ENCODE data around the gene ZNF655. TPM values are rescaled to one million over a fixed set of nuclear protein-coding genes. Genes with fewer than 3 reads are reported as not detected.

The ZNF655 gene
- polyA plus RNA-seq, 3 donors: 61.6 to 151 (median 62.2) TPM

DNA sequence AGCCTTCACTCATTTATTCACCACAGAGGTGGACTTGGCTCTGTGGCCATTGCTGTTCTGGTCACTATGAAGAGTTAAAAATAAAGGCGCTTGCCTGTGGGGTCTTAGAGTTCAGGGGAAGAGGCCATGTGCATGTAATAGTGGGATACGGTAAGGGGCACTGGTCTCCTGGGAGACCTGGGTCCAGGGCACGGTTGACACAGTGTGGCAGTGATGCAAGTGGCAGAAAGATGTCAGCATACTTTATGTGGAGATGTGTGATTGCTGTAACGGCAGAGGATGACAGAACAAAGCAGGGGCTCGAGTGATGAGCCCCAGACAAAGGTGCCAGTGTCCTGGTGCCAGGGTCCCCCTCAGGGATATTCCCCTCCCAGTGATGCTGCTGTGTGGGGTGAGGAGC lies 66.9 kb downstream of the ZNF655 start:
- TF ChIP-seq CTCF (IDR thresholded peaks at IDR 0.05): no peak
- peaks cover 5% of the 10 kb centered on the region for H3K79me2 ChIP-seq (ENCODE audit: insufficient read depth, low read length)
- no peak for DNase-seq
- H3K27me3 Mint-ChIP-seq (ENCODE audit: low read depth in 3 of 3): peaks cover 0 to 7% (median 2%) of the 10 kb centered on the region in 3 donors
- peak overlapping the region in 2 of 7 donors; percentile 11 to 36 for H3K27ac Mint-ChIP-seq
- H3K4me3 ChIP-seq (replicated peaks in 1 of 3; ENCODE audit: low read depth in 2 of 3, low read length in 3 of 3): no peak overlapping the region
- 92% methylated on average over 3 of the region's 5 CpGs for WGBS (ENCODE audit: insufficient coverage)
- H3K4me1 ChIP-seq (ENCODE audit: control insufficient read depth in 1 of 2, insufficient read depth in 2 of 2, low read length in 2 of 2): peaks cover under 1 to 2% of the 10 kb centered on the region in 2 donors
- peaks cover 14% of the 10 kb centered on the region for H4K20me1 ChIP-seq (ENCODE audit: insufficient read depth, low read length)
- H3K4me2 ChIP-seq (replicated peaks; ENCODE audit: extremely low read depth, low read length, poor library complexity, severe bottlenecking): no peak overlapping the region
- no peaks in the 10 kb centered on the region for H3K9me3 ChIP-seq (replicated peaks in 1 of 2; ENCODE audit: control insufficient read depth in 1 of 2, insufficient read depth in 1 of 2, low read length in 2 of 2)
- H3K36me3 ChIP-seq (replicated peaks in 1 of 2; ENCODE audit: control insufficient read depth in 1 of 2, insufficient read depth in 2 of 2, low read length in 2 of 2): peaks cover 96 to 100% of the 10 kb centered on the region in 2 donors
- H3K27me3 ChIP-seq (ENCODE audit: control insufficient read depth in 2 of 2, insufficient read depth in 2 of 2, low read length in 2 of 2): no peaks in the 10 kb centered on the region
- no peaks in the 10 kb centered on the region for H3K9me3 Mint-ChIP-seq
- no peak overlapping the region for H3K4me3 Mint-ChIP-seq
- no peak overlapping the region for H3K27ac ChIP-seq (ENCODE audit: low read depth in 1 of 2, low read length in 2 of 2)
- no peak overlapping the region for H2AFZ ChIP-seq (ENCODE audit: insufficient read depth, low read depth, low read length, poor library complexity, severe bottlenecking)
- intact Hi-C loops (cut with micrococcal nuclease): no loop called here
- peaks cover 96% of the 10 kb centered on the region in 2 donors for H3K36me3 Mint-ChIP-seq
- no peak overlapping the region for H3K9ac ChIP-seq (ENCODE audit: insufficient read depth, low read length, poor library complexity, severe bottlenecking)
- peaks cover 12% of the 10 kb centered on the region for H3K4me1 Mint-ChIP-seq

DNA sequence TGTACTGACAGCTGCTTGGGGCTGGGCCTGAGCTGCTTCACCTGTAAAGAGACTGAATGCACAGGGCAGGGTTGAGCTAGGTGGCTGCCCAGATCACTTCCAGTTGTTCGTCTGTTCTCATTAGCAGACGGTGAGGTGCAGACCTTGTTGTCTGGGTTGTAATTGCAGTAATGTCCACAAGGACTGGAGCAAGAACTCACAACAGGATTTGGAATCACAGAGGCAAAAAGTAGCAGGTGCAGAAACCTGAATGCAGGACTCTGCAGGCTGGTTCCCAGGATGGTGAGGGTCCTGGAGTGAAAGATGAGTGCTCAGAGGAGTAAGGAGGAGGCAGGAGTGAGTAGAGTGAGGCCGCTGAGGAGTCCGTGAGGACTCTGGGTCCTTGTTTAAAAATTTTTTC lies 67.5 kb downstream of the ZNF655 start:
- peaks cover 94 to 100% of the 10 kb centered on the region in 2 donors for H3K36me3 ChIP-seq (replicated peaks in 1 of 2; ENCODE audit: control insufficient read depth in 1 of 2, insufficient read depth in 2 of 2, low read length in 2 of 2)
- intact Hi-C loops (cut with micrococcal nuclease): no loop called here
- H3K4me1 ChIP-seq (ENCODE audit: control insufficient read depth in 1 of 2, insufficient read depth in 2 of 2, low read length in 2 of 2): peaks cover 7 to 8% of the 10 kb centered on the region in 2 donors
- no peak overlapping the region for H2AFZ ChIP-seq (ENCODE audit: insufficient read depth, low read depth, low read length, poor library complexity, severe bottlenecking)
- no peak overlapping the region for H3K4me3 ChIP-seq (replicated peaks in 1 of 3; ENCODE audit: low read depth in 2 of 3, low read length in 3 of 3)
- no peak for TF ChIP-seq CTCF (IDR thresholded peaks at IDR 0.05)
- Mint-ChIP-seq H3K27ac (peak overlapping the region in 3 of 7 donors; percentile 35 to 66 (median 37)), H3K9me3 (no peaks in the 10 kb centered on the region), H3K4me1 (peaks cover 18% of the 10 kb centered on the region), H3K27me3 (ENCODE audit: low read depth in 3 of 3) (peaks cover 0 to 7% (median 2%) of the 10 kb centered on the region in 3 donors), H3K4me3 (no peak overlapping the region), H3K36me3 (peaks cover 94% of the 10 kb centered on the region in 2 donors)
- H3K79me2 ChIP-seq (ENCODE audit: insufficient read depth, low read length): peaks cover 5% of the 10 kb centered on the region
- H3K4me2 ChIP-seq (replicated peaks; ENCODE audit: extremely low read depth, low read length, poor library complexity, severe bottlenecking): no peak overlapping the region
- 98% methylated on average over 4 of the region's 4 CpGs for WGBS (ENCODE audit: insufficient coverage)
- H3K27ac ChIP-seq (ENCODE audit: low read depth in 1 of 2, low read length in 2 of 2): no peak overlapping the region
- peaks cover 19% of the 10 kb centered on the region for H4K20me1 ChIP-seq (ENCODE audit: insufficient read depth, low read length)
- H3K9me3 ChIP-seq (replicated peaks in 1 of 2; ENCODE audit: control insufficient read depth in 1 of 2, insufficient read depth in 1 of 2, low read length in 2 of 2): no peaks in the 10 kb centered on the region
- no peak for DNase-seq
- H3K27me3 ChIP-seq (ENCODE audit: control insufficient read depth in 2 of 2, insufficient read depth in 2 of 2, low read length in 2 of 2): no peaks in the 10 kb centered on the region
- H3K9ac ChIP-seq (ENCODE audit: insufficient read depth, low read length, poor library complexity, severe bottlenecking): no peak overlapping the region

Other genes with a start within 250 kb of the ZNF655 start
- gene ARPC1A, start 232.7 kb upstream of the ZNF655 start, polyA plus RNA-seq: 100 to 1,000 TPM in 2 of 3 donors, 10 to 100 TPM in 1; 71.7 to 107 (median 104) TPM
- gene ARPC1B, start 183.9 kb upstream of the ZNF655 start, polyA plus RNA-seq: 1,000 to 10,000 TPM; 1,179 to 1,362 (median 1,282) TPM
- 10 to 100 TPM in 2 of 3 donors, 1 to 10 TPM in 1; 9.8 to 43.3 (median 16.2) TPM for gene PDAP1, start 150.0 kb upstream of the ZNF655 start, polyA plus RNA-seq
- gene BUD31, start 149.7 kb upstream of the ZNF655 start, polyA plus RNA-seq: 100 to 1,000 TPM in 2 of 3 donors, 10 to 100 TPM in 1; 34.3 to 256 (median 241) TPM
- gene PTCD1, start 119.8 kb upstream of the ZNF655 start, polyA plus RNA-seq: 1 to 10 TPM in 2 of 3 donors, under 1 TPM in 1; 0.74 to 4.3 (median 1.6) TPM
- 10 to 100 TPM; 11.6 to 56.3 (median 12.3) TPM for gene CPSF4, start 119.7 kb upstream of the ZNF655 start, polyA plus RNA-seq
- 1,000 to 10,000 TPM in 1 of 3 donors, 100 to 1,000 TPM in 2; 568 to 4,168 (median 699) TPM for gene ATP5MF, start 92.5 kb upstream of the ZNF655 start, polyA plus RNA-seq
- gene ZNF789, start 85.8 kb upstream of the ZNF655 start, polyA plus RNA-seq: 10 to 100 TPM in 1 of 3 donors, 1 to 10 TPM in 2; 1.8 to 10.4 (median 2.5) TPM
- 10 to 100 TPM; 35.7 to 57.7 (median 39.1) TPM for gene ZNF394, start 58.4 kb upstream of the ZNF655 start, polyA plus RNA-seq
- gene ZKSCAN5, start 54.0 kb upstream of the ZNF655 start, polyA plus RNA-seq: 1 to 10 TPM; 1.6 to 2.9 (median 2.2) TPM
- gene FAM200A, start 6.5 kb upstream of the ZNF655 start, polyA plus RNA-seq: 1 to 10 TPM in 2 of 3 donors, under 1 TPM in 1; 0.85 to 1.3 (median 1.2) TPM
- gene TMEM225B, start 39.6 kb downstream of the ZNF655 start, polyA plus RNA-seq: under 1 TPM in 2 of 3 donors, not detected in 1; 0.20 to 0.23 TPM
- gene ZSCAN25, start 58.3 kb downstream of the ZNF655 start, polyA plus RNA-seq: 1 to 10 TPM; 4.3 to 7.3 (median 6.1) TPM
- under 1 TPM in 1 of 3 donors, not detected in 2; 0.05 TPM for gene CYP3A5, start 121.4 kb downstream of the ZNF655 start, polyA plus RNA-seq
- not detected for gene CYP3A7, start 176.6 kb downstream of the ZNF655 start, polyA plus RNA-seq
- not detected for gene CYP3A4, start 225.5 kb downstream of the ZNF655 start, polyA plus RNA-seq

Measured in CD14-positive monocyte (primary cell).